ENCODE results near the gene CALML5.

Gene CALML5

DNA sequence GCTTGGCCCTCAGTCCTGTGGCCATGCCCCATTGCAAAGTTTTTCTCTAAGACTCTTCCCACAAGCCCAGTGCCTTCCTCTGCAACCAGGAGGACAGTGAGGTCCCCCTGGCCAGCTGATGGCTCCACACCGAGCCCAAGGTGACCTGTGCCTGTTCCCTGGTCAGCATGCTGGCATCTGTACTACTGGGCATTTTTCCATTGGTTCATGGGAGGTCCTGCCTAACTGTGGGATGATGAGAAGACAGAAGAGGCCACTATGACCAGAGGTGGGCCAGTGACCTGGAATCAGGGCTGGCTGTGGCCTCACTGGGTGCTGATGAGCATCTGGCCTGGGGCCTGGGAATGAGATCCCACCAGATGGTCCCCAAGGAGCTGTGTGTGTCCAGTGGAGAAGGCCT, 45.6 kb upstream of the CALML5 start:
- peak; percentile 43 for DNase-seq (ENCODE audit: low spot score)
- H3K27ac ChIP-seq = peak overlapping the region; percentile 75 to 83
- H3K4me3 ChIP-seq = no peak overlapping the region
- TF ChIP-seq, protein P1, sequence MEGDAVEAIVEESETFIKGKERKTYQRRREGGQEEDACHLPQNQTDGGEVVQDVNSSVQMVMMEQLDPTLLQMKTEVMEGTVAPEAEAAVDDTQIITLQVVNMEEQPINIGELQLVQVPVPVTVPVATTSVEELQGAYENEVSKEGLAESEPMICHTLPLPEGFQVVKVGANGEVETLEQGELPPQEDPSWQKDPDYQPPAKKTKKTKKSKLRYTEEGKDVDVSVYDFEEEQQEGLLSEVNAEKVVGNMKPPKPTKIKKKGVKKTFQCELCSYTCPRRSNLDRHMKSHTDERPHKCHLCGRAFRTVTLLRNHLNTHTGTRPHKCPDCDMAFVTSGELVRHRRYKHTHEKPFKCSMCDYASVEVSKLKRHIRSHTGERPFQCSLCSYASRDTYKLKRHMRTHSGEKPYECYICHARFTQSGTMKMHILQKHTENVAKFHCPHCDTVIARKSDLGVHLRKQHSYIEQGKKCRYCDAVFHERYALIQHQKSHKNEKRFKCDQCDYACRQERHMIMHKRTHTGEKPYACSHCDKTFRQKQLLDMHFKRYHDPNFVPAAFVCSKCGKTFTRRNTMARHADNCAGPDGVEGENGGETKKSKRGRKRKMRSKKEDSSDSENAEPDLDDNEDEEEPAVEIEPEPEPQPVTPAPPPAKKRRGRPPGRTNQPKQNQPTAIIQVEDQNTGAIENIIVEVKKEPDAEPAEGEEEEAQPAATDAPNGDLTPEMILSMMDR (IDR thresholded peaks at IDR 0.05) = no peak

DNA sequence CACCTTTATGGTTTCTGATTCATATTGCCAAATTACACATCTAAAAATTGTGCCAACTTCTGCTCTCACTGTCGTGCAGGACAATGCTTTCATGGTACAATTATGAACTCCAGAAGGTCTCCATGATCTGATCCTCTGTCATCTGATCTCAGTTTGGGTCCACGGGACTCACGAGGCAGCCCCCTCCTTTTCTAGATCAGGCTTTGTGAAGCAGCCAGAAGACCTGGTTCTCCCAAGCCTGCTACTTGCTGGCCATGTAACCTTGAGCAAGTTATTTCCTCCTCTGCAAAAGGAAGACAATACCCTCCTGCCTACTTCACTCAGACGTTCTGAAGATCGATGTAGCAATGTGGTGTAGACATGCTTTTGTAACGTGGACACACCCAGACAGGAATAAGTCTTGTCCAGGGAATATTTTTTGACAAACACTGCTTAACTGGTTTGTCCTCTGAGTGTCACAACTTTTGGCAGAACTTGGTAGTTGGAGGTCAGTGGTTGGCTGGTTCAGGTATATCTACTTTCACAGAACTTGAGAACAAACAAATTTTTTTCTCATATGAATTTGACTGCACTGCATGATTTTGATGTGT, 44.9 kb upstream of the CALML5 start:
- TF ChIP-seq, protein P1 (IDR thresholded peaks at IDR 0.05) = no peak
- DNase-seq (ENCODE audit: low spot score) = peak; percentile 19
- H3K27ac ChIP-seq = peak overlapping the region in 1 of 2 donors; percentile 83
- no peak overlapping the region for H3K4me3 ChIP-seq

DNA sequence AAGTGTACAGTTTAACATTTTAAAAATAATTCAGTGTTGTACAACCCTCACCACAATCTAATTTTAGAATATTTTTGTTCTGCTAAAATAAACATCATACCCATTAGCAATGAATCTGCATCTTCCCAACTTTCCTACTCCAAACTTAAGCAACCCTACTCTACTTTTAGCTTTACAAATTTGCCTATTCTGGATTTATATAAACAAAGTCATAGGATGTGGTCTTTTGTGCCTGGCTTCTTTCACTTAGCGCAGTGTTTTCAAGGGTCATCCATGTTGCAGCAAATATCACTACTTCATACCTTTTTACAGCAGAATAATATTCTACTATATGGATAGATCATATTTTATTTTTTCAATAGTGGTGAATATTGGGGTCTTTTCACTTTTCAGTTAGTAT, 44.3 kb upstream of the CALML5 start:
- TF ChIP-seq, protein P1 (IDR thresholded peaks at IDR 0.05) = no peak
- Histone ChIP-seq H3K27ac (peak overlapping the region in 1 of 2 donors; percentile 83), H3K4me3 (no peak overlapping the region)
- DNase-seq (ENCODE audit: low spot score) = no peak

DNA sequence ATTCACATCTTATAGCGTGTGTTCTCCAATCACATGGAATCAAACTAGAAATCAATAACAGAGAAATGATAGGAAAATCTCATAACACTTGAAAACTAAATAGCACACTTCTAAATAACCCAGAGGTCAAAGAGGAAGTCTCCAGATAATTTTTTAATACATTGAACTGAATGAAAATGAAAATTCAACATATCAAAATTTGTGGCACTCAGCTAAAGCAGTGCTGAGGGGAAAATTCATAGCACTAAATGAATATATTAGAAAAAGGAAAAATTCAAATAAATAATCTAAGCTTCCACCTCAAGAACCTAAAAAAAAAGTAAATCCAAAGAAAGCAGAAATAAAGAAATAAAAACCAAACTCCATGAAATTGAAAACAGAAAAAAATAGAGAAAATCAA, 42.7 kb upstream of the CALML5 start:
- Histone ChIP-seq H3K27ac (no peak overlapping the region), H3K4me3 (no peak overlapping the region)
- TF ChIP-seq, protein P1 (IDR thresholded peaks at IDR 0.05) = no peak
- DNase-seq (ENCODE audit: low spot score) = no peak

DNA sequence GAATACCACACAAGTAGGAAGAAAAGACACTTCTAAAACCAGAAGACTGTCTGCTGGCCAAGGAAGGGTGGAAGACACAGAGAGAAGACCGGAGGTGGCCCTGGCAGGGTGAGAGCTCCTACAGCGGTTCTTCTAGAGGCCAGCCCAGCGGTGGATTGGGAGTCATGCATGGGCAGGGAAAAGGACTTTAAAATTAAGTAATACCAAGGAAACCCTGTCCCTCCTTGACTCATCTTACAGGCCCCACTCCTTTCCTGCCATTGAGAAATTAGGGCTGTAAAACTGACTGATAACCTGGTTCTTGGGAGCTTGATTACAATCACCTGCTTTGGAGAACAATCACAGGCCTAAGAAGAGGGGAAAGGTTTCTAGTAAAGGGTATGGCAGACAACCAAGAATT, 41.5 kb upstream of the CALML5 start:
- TF ChIP-seq, protein P1 (IDR thresholded peaks at IDR 0.05) = no peak
- DNase-seq (ENCODE audit: low spot score) = peak; percentile 26
- Histone ChIP-seq H3K27ac (no peak overlapping the region), H3K4me3 (no peak overlapping the region)

DNA sequence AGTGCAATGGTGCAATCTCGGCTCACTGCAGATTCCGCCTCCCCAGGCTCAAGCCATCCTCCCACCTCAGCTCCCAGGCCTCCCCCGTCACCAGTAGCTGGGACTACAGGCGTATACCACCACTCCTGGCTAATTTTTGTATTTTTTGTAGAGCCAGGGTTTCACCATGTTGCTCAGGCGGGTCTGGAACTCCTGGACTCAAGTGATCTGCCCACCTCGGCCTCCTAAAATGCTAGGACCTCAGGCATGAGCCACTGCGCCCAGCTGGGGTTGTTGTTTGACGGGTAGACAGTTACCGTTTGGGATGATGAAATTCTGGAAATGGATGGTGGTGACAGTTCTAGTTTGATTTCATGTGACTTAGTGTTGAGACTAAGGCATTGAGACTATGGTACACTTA, 40.7 kb upstream of the CALML5 start:
- Histone ChIP-seq H3K27ac (no peak overlapping the region), H3K4me3 (no peak overlapping the region)
- TF ChIP-seq, protein P1 (IDR thresholded peaks at IDR 0.05) = no peak
- peak; percentile 33 for DNase-seq (ENCODE audit: low spot score)

DNA sequence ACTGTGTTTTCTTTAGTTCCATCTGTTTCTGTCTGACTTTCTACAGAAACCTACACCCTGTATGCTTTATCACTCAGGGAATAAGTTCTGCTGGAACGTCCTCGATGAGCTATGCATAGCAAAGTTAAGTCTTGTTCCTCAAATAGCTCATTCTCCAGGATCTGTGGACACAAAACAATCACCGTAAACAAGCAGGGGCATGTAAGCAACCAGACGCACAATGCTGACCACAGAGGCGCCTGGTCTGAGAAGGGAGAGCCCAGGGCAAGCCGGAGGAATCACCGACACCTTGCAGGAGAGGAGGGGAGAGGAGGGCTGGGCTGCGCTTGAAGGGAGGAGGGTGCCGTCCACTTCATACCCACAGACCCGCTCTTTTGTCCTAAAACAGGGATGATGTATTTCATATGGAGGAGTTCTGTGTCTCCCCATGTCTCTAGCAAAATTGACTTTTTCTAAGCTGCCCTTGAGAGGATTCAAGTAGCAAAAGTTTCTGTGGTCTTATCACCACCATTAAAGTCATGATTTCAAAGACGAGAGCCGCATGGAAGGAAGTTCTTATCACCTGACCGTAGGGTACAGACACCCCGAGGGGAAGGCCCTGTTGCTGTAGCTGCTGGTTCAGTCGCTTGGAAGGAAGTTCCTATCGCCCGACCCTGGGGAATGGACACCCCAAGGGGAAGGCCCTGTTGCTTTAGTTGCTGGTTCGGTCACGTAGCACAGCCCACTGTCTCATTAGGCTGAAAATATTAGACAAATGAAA, 39.7 kb upstream of the CALML5 start:
- no peak overlapping the region for H3K4me3 ChIP-seq
- TF ChIP-seq, protein P1 (IDR thresholded peaks at IDR 0.05) = no peak
- peak; percentile 21 for DNase-seq (ENCODE audit: low spot score)
- H3K27ac ChIP-seq = no peak overlapping the region

All from coronary artery (tissue), 2 donors.